Measurements from ENCODE around the gene VIPR2.

The VIPR2 gene

DNA sequence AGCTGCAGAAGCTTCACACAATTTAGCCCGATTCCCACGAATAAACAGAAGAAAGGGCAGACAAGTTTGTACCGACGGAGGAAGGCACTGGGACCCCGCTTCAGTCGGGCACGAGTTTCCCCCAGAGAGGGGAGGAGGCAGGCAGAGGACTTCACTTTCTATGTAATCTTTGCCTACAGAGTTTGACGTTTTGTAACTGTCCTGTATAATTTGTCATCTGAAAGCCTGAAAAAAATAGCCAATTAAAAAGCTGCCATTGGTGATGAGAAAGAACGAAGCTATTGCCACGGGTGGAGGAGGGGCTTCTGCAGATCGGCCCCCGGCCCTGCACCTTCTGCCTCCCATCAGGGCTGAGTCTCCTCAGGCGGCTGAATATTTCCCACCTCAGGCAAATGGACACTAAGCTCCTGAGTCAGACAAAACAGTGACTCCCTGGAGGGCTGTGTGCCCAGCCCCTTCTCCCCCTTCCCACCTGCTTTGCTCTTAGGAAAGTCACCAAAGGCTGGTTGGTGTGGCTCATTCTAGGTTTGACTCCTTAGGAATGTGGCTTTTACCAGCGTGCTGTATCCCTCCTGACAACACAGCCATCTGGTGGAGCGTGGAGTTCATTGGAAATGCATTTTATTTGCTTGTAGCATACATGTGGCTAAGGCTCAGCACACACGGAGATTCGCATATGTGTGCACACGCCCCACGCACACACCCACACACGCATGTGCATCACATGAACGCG lies 117.4 kb downstream of the VIPR2 start:
- CTCF ChIA-PET = interaction anchor here (0.7 kb wide), 1 partner anchor 86 kb away, joined by 3 read pairs; no protein-coding TSS in a partner anchor
- TF ChIP-seq, protein P1, sequence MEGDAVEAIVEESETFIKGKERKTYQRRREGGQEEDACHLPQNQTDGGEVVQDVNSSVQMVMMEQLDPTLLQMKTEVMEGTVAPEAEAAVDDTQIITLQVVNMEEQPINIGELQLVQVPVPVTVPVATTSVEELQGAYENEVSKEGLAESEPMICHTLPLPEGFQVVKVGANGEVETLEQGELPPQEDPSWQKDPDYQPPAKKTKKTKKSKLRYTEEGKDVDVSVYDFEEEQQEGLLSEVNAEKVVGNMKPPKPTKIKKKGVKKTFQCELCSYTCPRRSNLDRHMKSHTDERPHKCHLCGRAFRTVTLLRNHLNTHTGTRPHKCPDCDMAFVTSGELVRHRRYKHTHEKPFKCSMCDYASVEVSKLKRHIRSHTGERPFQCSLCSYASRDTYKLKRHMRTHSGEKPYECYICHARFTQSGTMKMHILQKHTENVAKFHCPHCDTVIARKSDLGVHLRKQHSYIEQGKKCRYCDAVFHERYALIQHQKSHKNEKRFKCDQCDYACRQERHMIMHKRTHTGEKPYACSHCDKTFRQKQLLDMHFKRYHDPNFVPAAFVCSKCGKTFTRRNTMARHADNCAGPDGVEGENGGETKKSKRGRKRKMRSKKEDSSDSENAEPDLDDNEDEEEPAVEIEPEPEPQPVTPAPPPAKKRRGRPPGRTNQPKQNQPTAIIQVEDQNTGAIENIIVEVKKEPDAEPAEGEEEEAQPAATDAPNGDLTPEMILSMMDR (conservative IDR thresholded peaks at IDR 0.05; ENCODE audit: low read depth) = no peak

DNA sequence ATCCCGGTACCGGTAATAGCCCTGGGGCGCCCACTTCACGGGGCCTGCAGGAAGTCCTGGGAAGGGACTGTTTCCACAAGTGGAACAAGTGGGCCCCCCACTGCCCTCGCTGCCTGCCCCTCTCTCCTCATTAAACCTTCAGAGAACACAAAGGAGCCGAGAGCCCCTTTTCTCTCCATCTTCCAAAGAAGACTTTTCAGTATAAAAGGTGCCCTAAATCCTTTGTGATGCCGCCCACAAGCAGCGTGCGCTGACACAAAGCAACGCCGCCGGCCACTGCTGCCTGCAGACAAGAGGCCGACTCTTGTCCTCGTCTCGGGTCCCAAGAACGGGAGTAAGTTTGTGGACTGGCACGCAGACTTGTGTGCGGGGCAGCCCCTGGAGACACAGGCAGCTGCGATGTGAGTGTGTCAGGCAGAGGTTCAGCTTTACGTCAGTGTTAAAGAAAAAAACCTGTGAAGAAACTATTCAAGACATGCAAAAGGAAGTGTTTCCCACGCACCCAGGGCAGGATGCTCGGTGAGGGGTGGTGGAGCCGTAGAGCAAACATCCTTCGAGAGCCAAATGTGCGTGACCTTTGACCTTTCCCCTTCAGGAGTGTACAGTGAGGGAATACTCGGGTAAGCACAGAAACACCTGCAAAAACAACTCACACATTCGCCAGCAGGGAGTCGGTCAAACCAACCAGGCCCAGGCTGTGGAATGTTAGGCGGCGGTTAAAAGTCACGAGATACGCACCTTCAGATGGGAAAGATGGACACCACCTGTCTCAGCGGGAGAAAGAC lies 118.2 kb downstream of the VIPR2 start:
- DNase-seq (ENCODE audit: low spot score) = no peak
- ChIA-PET CTCF (no interaction called here), POLR2A (ENCODE audit: low non-redundant PET) (no interaction called here)
- no peak overlapping the region for H3K27ac ChIP-seq
- TF ChIP-seq, protein P1 (conservative IDR thresholded peaks at IDR 0.05; ENCODE audit: low read depth) = no peak

More for the DNA sequence above, 117.4 kb downstream of the VIPR2 start:
- peak; percentile 6 for DNase-seq (ENCODE audit: low spot score)
- POLR2A ChIA-PET (ENCODE audit: low non-redundant PET) = no interaction called here
- peak overlapping the region; percentile 55 for H3K27ac ChIP-seq

DNA sequence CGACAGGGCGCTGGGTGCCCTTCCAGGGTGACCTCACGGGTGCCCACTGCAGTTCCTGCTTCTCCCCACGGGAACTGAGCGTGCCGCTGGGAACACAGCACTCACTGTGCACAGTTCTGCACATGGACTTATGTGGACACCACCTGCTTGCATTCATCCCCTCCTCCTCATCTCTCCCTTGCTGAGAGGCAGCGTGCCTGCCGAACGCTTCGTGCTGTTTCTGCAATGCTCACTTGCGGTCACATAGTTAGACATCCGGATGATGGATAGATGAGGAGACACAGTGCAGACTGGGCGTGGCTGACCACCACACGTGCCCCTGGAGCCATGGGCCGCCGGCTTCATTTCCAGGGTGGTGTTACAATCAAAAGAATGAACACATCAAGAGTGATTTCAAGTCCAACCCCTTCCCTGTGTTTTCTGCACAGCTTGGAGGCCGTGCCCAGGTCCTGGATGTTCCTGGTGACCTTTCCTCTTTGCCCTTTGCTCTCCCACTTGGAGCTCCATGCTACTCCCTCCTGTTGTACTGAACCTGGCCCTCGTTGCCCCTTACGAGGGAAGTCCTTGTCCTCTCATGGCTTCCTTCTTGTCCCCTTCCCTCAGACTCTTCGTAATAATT lies 119.4 kb downstream of the VIPR2 start:
- POLR2A ChIA-PET (ENCODE audit: low non-redundant PET) = no interaction called here
- no peak for DNase-seq (ENCODE audit: low spot score)
- H3K27ac ChIP-seq = no peak overlapping the region
- TF ChIP-seq, protein P1 (conservative IDR thresholded peaks at IDR 0.05; ENCODE audit: low read depth) = no peak
- CTCF ChIA-PET = interaction anchor here (0.5 kb wide), 1 partner anchor 21 kb away, joined by 5 read pairs; no protein-coding TSS in a partner anchor

DNA sequence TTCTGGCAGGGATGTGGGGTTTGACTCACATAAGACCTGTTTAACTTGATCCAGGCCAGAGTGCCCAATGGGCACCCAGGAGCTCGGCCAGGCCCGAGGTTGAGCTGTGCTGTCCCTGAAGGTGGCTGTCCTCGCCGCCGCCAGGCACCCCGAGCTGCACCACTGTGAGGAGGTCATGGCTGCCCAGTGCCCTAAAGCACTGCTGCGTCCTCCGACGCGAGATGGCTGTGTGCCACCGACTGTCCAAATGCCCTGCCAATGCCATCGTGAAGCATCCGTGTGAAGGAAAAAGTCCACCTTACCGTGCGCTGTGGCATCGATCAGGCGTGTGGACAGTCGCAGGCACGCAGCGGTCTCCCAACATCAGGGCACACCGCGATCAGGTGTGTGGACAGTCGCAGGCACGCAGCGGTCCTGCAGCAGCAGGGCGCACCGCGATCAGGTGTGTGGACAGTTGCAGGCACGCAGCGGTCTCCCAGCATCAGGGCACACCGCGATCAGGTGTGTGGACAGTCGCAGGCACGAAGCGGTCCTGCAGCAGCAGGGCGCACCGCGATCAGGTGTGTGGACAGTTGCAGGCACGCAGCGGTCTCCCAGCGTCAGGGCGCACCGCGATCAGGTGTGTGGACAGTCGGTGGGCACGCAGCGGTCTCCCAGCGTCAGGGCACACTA lies 120.3 kb downstream of the VIPR2 start:
- POLR2A ChIA-PET (ENCODE audit: low non-redundant PET) = no interaction called here
- no peak overlapping the region for H3K27ac ChIP-seq
- DNase-seq (ENCODE audit: low spot score) = no peak
- CTCF ChIA-PET = no interaction called here
- TF ChIP-seq, protein P1 (conservative IDR thresholded peaks at IDR 0.05; ENCODE audit: low read depth) = no peak

DNA sequence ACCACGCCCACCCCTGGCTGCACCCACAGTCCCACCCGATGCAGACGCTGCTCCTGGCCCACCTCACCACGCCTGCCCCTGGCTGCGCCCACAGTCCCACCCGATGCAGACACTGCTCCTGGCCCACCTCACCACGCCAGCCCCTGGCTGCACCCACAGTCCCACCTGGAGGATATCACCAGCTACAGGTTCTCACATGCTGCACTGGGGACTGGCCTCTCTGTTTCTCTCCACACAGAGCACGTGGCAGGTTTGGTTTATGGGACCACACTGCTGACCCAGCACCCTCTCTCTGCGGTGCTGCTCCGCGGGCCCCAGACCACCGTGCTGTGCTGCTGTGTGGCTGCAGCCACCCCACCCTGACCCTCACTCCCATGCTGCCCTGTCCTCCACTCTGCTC lies 120.9 kb downstream of the VIPR2 start:
- TF ChIP-seq, protein P1 (conservative IDR thresholded peaks at IDR 0.05; ENCODE audit: low read depth) = no peak
- DNase-seq (ENCODE audit: low spot score) = no peak
- ChIA-PET CTCF (no interaction called here), POLR2A (ENCODE audit: low non-redundant PET) (no interaction called here)
- H3K27ac ChIP-seq = no peak overlapping the region

DNA sequence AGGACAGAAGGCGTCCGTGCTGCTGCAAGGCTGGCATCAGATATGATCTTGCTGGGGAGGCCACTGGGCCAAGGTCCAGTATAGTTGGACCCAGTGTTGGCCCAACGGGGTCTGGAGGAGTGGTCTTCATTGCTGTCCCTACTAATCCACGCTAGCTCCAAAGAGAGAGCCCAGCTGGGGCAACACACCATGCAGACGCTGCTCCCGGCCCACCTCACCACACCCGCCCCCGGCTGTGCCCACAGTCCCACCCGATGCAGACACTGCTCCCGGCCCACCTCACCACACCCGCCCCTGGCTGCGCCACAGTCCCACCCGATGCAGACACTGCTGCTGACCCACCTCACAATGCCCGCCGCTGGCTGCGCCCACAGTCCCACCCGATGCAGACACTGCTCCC lies 121.5 kb downstream of the VIPR2 start:
- H3K27ac ChIP-seq = no peak overlapping the region
- DNase-seq (ENCODE audit: low spot score) = no peak
- ChIA-PET CTCF (no interaction called here), POLR2A (ENCODE audit: low non-redundant PET) (no interaction called here)
- TF ChIP-seq, protein P1 (conservative IDR thresholded peaks at IDR 0.05; ENCODE audit: low read depth) = no peak
